HG02571 (cell line): ENCODE measurements around the gene ZFHX3.
A peak's percentile ranks its signal among the peaks of the same experiment; 100 is the strongest.
"Not testable (repeated sequence)": the region's sequence is repeated elsewhere in the genome, so short reads cannot be mapped to it uniquely, and the experiment has no call there.

Source experiments
- ATAC-seq: cut with Tn5 transposase; IDR thresholded peaks from one replicate; pipeline ENCODE4 v1.9.1; 2021; ENCODE audit warnings: mild to moderate bottlenecking, moderate library complexity; ENCODE audit not compliant: unreplicated experiment

ZFHX3 gene, protein sequence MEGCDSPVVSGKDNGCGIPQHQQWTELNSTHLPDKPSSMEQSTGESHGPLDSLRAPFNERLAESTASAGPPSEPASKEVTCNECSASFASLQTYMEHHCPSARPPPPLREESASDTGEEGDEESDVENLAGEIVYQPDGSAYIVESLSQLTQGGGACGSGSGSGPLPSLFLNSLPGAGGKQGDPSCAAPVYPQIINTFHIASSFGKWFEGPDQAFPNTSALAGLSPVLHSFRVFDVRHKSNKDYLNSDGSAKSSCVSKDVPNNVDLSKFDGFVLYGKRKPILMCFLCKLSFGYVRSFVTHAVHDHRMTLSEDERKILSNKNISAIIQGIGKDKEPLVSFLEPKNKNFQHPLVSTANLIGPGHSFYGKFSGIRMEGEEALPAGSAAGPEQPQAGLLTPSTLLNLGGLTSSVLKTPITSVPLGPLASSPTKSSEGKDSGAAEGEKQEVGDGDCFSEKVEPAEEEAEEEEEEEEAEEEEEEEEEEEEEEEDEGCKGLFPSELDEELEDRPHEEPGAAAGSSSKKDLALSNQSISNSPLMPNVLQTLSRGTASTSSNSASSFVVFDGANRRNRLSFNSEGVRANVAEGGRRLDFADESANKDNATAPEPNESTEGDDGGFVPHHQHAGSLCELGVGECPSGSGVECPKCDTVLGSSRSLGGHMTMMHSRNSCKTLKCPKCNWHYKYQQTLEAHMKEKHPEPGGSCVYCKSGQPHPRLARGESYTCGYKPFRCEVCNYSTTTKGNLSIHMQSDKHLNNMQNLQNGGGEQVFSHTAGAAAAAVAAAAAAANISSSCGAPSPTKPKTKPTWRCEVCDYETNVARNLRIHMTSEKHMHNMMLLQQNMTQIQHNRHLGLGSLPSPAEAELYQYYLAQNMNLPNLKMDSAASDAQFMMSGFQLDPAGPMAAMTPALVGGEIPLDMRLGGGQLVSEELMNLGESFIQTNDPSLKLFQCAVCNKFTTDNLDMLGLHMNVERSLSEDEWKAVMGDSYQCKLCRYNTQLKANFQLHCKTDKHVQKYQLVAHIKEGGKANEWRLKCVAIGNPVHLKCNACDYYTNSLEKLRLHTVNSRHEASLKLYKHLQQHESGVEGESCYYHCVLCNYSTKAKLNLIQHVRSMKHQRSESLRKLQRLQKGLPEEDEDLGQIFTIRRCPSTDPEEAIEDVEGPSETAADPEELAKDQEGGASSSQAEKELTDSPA (N-terminal part only)

DNA sequence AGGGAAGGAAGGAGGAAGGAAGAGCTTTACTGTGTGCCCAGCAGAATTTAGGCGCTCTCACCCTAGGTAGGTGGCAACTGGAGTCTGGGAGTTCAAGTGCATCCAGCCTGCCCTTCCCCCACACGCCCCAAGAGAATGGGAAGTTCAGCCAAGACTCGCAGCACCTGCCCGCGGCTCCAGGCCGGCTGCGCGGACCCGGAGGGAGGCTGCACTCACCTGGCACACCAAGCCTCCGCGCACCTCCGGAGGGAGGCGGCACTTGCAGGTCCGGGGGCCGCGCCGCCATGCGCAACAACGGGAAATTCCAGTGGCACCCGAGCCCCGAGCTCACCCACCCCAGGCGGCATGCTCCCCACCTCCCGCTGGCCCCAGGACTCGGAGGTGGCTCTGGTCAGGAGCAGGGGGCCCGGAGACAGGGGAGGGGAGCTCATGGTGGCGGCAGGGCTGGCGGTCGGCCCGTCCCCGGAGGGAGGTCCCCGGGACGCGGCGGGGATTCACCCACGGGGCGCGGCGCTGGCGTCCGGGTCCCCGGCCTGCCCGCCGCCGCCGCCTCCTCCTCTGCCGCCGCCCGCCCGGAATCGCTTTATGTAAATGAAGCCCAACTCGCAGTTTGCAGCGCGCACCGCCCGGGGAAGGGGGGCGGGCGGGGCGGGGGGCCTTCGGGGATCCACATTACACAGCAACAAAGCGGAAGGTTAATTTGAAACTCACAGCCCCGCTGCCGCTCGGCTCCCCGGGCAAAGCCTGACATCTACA lies at the start of gene ZFHX3:
Gene ZFHX3 (minus strand): TSS at position 593 of the 756 bp plus-strand sequence. CDS start 87,983 bp downstream, outside the sequence.
- ATAC-seq, result peak; percentile 84

DNA sequence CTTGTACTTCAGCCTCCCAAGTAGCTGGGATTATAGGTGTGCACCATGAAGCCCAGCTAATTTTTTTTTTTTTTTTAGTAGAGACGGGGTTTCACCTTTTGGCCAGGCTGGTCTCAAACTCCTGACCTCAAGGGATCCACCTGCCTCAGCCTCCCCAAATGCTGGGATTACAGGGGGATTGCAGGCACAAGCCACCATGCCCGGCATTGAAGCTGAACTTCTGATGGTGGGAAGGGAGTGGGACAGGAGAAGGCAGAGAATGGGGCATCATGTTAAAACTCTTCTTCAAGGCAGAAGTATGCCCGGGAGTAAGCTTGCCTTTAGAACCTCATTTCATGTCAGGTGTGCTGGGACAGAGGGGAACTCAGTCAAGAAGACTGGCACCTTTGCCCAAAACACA lies 48.6 kb upstream of the ZFHX3 start:
- no peak for ATAC-seq

DNA sequence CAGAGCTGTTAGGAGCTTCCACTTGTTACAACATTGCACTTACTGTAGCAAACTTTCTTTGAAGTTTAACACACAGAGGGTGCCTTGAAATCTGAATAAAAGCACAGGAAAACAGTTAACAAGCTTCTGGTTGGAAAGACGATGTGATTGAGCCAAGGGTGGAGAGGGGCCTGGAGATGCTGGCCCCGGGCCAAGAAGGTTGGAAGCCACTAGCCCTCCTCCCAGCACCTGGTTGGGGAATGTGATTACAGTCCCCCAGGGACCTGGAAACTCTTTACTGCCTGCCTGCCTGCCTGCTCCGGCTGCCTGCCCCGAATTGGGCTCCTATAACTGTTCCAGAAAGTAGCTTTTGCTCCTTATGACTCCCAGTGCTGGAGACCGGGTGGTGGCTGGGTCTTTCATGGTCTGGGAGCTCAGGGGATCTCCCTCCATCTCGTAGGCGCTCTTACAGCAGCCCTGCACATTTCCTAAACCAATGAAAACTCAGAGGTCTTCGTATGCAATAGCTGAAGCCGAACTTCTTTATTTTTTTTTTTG lies 48.0 kb upstream of the ZFHX3 start:
- no peak for ATAC-seq

DNA sequence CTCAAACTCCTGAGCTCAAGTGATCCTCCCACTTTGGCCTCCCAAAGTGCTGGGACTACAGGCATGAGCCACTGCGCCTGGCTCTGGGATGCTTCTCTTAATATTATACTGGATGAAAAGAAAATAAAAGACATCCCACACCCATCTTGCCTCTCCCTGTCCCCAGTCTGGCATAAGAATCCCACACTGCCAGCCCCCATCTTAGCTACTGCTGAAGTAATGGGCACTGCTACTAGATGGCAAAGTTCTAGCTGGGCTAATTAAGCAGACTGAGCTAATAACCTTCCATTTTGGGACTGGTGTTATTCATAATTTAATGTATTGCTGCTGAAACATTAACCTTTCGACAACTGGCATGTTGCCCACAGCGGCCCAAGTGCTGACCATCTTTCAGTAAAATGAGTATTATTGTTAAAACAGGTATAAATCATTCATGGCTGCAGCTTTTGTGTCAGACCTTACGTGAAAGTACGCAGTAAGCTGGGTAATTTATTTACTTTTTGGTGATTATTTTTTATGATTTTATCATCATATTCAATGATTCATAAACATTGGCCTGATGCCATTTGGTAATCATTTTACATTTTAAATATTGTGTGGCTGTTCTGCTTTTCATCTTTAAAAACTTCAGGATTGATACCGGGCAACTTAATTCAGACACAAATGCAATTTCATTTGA lies 47.4 kb upstream of the ZFHX3 start:
- no peak for ATAC-seq

GRCh38 chr16:73094371-73094770 lies 46.4 kb upstream of the ZFHX3 start:
- no peak for ATAC-seq

- no peak for ATAC-seq
Observed at GRCh38 chr16:73093146-73094144, 45.5 kb upstream of the ZFHX3 start.

GRCh38 chr16:73092236-73092781 lies 44.4 kb upstream of the ZFHX3 start:
- ATAC-seq, result no peak

- no peak for ATAC-seq
Observed at GRCh38 chr16:73091174-73091573, 43.2 kb upstream of the ZFHX3 start.

- no peak for ATAC-seq
Observed at GRCh38 chr16:73089420-73089819, 41.5 kb upstream of the ZFHX3 start.

DNA sequence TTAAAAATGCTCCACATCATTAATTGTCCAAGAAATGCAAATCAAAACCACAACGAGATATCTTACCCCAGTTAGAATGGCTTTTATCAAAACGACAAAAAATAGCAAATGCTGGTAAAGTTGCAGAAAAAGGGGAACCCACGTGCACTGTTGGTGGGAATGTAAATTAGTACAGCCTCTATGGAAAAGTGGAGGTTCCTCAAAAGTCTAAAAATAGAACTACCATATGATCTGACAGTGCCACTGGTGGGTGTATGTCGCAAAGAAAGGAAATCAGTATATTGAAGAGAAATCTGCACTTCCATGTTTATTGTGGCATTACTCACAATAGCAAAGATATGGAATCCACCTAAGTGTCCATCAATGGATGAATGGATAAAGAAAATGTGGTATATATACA lies 38.2 kb upstream of the ZFHX3 start:
- no peak for ATAC-seq

DNA sequence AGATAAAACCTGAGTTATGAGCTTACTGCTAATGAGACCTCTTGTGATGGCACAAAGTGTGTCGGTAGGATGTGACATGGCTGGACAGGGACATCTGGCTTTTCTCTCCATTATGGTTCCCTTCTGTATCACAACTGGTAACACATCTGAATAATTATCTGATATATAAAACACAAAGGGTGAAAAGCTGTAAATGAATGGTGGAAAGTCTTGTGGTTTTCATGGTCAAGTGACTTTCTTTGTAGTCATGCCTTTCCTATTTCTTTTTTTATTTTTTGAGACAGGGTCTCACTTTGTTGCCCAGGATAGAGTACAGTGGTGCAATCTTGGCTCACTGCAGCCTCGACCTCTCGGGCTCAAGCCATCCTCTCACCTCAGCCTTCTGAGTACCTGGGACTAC lies 35.3 kb upstream of the ZFHX3 start:
- no peak for ATAC-seq

DNA sequence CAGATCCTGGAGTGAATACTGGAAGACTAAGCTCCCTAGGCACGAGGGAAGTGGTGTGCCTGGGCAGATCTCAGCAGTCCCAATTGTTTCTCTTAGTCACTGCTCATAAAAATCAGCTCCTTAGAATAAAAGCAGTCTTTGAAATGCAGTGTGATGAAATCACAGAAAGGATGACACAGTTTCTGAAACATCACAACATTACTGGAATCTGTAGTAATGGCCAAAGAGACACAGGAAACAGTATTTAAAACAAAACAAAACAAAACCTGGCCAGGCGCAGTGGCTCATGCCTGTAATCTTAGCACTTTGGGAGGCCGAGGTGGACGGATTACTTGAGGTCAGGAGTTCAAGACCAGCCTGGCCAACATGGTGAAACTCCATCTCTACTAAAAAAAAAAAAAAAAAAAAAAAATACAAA lies 34.7 kb upstream of the ZFHX3 start:
- ATAC-seq, result not testable (repeated sequence)

GRCh38 chr16:73080931-73081330 lies 33.0 kb upstream of the ZFHX3 start:
- no peak for ATAC-seq

DNA sequence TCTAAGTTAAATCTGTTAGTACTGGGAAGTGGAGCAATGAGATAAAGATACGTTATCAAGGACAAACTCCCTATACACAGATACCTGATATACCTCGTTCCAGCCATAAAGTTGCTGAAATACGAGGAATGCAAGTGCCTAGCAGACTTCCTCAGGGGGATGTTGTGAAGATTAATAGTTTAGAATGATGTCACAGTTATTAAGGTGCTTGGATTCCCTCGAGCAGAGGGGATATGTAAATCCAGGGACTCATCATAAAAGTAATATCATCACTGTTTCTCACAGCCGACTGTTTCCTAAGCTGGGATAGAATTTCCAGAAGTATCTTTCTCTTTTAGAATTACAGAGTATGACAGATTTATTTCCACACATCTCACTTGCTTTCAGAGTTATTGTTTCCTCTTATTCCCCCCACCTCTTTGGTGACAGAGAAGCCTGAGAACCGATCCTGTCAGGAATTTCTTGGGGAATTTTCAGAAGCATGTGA lies 28.4 kb upstream of the ZFHX3 start:
- ATAC-seq, result no peak

GRCh38 chr16:73074382-73074781 lies 26.5 kb upstream of the ZFHX3 start:
- ATAC-seq, result no peak

GRCh38 chr16:73072051-73072450 lies 24.1 kb upstream of the ZFHX3 start:
- ATAC-seq, result not testable (repeated sequence)

- ATAC-seq, result no peak
Observed at GRCh38 chr16:73071131-73071940, 23.4 kb upstream of the ZFHX3 start.
